A673 (cell line): ENCODE data around the gene LPIN3.

Experiments
- EZH2 ChIP-seq: fragments of 200-600 bp; sonication (generic); IDR thresholded peaks from 2 replicates; pipeline ENCODE4 v1.6.1; 2017; ENCODE audit warnings: borderline replicate concordance, low read depth, mild to moderate bottlenecking, mixed read lengths, antibody characterized with exemption, low read length; ENCODE audit not compliant: poor library complexity, severe bottlenecking
- TF ChIP-seq, protein P1 (sequence below): fragments of 300-800, 200-600 bp; sonication (generic); conservative IDR thresholded peaks from 2 replicates; pipeline ENCODE4 v1.5.1; 2017; ENCODE audit warnings: low read depth, mild to moderate bottlenecking, antibody characterized with exemption, low read length, moderate library complexity, mixed read lengths

DNA sequence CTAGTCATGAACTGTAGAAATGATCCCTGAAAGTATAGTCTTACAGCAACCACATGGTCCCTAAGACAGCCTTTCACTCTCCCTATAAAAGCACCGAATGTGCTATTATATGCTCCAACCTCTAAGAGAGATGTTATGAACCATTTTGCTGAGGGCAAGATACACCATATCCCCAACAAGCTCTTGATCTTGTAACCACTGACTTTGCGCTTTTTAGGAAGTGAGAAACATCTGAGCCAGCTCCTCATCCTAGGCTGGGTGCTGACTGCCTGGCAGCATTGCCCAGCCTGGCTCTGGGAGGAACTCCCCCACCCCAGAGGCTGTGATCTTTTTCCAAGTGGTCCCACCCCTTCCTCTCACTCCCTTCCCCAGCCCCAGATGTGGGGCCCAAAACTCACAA lies 29.1 kb downstream of the LPIN3 start:
- TF ChIP-seq, protein P1, sequence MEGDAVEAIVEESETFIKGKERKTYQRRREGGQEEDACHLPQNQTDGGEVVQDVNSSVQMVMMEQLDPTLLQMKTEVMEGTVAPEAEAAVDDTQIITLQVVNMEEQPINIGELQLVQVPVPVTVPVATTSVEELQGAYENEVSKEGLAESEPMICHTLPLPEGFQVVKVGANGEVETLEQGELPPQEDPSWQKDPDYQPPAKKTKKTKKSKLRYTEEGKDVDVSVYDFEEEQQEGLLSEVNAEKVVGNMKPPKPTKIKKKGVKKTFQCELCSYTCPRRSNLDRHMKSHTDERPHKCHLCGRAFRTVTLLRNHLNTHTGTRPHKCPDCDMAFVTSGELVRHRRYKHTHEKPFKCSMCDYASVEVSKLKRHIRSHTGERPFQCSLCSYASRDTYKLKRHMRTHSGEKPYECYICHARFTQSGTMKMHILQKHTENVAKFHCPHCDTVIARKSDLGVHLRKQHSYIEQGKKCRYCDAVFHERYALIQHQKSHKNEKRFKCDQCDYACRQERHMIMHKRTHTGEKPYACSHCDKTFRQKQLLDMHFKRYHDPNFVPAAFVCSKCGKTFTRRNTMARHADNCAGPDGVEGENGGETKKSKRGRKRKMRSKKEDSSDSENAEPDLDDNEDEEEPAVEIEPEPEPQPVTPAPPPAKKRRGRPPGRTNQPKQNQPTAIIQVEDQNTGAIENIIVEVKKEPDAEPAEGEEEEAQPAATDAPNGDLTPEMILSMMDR, result no peak
- no peak for TF ChIP-seq EZH2
